ENCODE results near the gene SAMD4A. TPM values are rescaled to one million over a fixed set of nuclear protein-coding genes. Genes with fewer than 3 reads are reported as not detected.

The SAMD4A gene
- polyA plus RNA-seq, 2 of the 4 experiments (the other 2 are of a cell fraction): 3.9 to 5.4 TPM

DNA sequence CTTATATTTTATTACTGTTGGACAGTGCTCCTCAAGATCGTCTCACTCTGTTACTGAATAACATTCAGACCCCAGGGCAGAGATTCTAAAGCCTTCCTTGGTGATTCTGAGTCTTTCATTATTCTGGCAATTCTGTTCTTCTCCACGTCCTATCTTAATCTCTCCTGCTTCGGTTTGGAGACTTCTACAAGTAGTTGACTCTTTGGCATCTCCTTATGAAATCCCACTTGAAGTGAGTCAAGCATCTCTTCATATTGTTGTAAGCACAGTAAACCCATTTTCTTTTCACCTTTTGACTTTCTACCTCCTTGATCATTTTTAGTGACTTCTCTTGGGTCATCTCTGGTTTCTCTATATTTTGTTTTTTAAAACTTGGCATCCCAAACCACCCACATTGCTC lies 132.8 kb downstream of the SAMD4A start (continued):
- TF ChIP-seq EP300 (IDR thresholded peaks at IDR 0.05) (no peak), KDM5A (IDR thresholded peaks at IDR 0.05) (no peak)

DNA sequence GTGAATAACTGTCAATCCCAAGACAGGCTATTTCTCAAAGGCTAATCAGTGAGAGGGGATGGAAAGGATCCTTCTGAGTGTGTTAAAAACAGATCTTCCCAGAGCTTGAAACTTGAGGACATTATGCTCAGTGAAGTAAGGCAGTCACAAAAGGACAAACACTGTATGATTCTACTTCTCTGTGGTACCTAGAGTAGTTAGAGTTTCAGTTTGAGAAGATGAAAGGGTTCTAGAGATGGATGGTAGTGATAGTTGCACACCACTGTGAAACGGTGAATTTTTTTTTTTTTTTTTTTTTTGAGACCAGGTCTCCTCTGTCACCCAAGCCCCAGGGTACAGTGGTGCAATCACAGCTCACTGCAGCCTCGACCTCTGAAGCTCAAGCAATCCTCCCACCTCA lies 133.8 kb downstream of the SAMD4A start:
- H3K4me1 ChIP-seq: peaks cover 10% of the 10 kb centered on the region; the same call in 2 of the 3 replicates
- no peak overlapping the region for H3K27ac ChIP-seq
- FAIRE-seq: no peak
- WGBS (ENCODE audit: missing lambda C conversion rate): 59% methylated on average over 2 of the region's 2 CpGs
- no peak for DNase-seq (ENCODE audit: low read depth in 1 of 2, low spot score in 1 of 2)
- ChIA-PET CTCF (interaction anchor here (1.3 to 3.2 kb wide), 5 partner anchors 10 to 136 kb away, joined by 4 to 17 read pairs (median 13); no protein-coding TSS in a partner anchor), POLR2A (no interaction called here)
- ATAC-seq: no peak
- H3K4me3 ChIP-seq: no peak overlapping the region
- H3K4me2 ChIP-seq: no peak overlapping the region
- no peaks in the 10 kb centered on the region for H3K9me3 ChIP-seq
- TF ChIP-seq CBX2 (IDR thresholded peaks at IDR 0.05; ENCODE audit: borderline replicate concordance, low read depth): no peak
- TF ChIP-seq MAZ (IDR thresholded peaks at IDR 0.05; ENCODE audit: borderline replicate concordance, low read depth, low read length): no peak
- no peak for TF ChIP-seq KDM1A (IDR thresholded peaks at IDR 0.05; ENCODE audit: low read depth)
- TF ChIP-seq POLR2AphosphoS2 (conservative IDR thresholded peaks at IDR 0.05; ENCODE audit: low read length): no peak
- TF ChIP-seq CHD4 (IDR thresholded peaks at IDR 0.05; ENCODE audit: borderline replicate concordance): no peak
- TF ChIP-seq, protein P1, sequence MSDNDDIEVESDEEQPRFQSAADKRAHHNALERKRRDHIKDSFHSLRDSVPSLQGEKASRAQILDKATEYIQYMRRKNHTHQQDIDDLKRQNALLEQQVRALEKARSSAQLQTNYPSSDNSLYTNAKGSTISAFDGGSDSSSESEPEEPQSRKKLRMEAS (IDR thresholded peaks at IDR 0.05): no peak
- TF ChIP-seq FOSL2 (IDR thresholded peaks at IDR 0.05): no peak
- no peak for TF ChIP-seq FOSL2 (CRISPR knock-in tag; IDR thresholded peaks at IDR 0.05)

DNA sequence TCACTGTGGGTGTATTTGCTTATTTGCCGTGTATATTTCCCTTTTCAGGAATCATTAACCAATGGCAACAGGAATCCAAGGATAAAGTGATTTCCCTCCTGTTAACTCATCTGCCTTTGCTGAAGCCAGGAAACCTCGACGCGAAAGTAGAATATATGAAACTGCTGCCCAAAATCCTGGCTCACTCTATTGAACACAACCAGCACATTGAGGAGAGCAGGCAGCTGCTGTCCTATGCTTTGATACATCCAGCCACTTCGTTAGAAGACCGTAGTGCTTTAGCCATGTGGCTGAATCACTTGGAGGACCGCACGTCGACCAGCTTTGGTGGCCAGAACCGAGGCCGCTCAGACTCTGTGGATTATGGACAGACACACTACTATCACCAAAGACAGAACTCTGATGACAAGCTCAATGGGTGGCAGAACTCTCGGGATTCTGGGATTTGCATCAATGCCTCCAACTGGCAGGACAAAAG lies 135.1 kb downstream of the SAMD4A start:
- Histone ChIP-seq H3K4me2 (no peak overlapping the region), H3K4me3 (no peak overlapping the region), H3K4me1 (peaks cover 10% of the 10 kb centered on the region; the same call in 2 of the 3 replicates), H3K9me3 (no peaks in the 10 kb centered on the region), H3K27ac (no peak overlapping the region)
- ChIA-PET POLR2A (no interaction called here), CTCF (interaction anchor here (1.6 to 3.2 kb wide), 3 partner anchors 11 to 72 kb away, joined by 7 to 17 read pairs (median 13); no protein-coding TSS in a partner anchor)
- ATAC-seq (no peak), DNase-seq (ENCODE audit: low read depth in 1 of 2, low spot score in 1 of 2) (no peak), FAIRE-seq (no peak)
- 83% methylated on average over 12 of the region's 12 CpGs for WGBS (ENCODE audit: missing lambda C conversion rate)
- TF ChIP-seq MAZ (IDR thresholded peaks at IDR 0.05; ENCODE audit: borderline replicate concordance, low read depth, low read length) (no peak), HEYL (CRISPR knock-in tag; IDR thresholded peaks at IDR 0.05) (no peak), RFX5 (IDR thresholded peaks at IDR 0.05) (no peak), ZC3H11A (IDR thresholded peaks at IDR 0.05) (no peak), EP300 (IDR thresholded peaks at IDR 0.05) (no peak), KDM1A (IDR thresholded peaks at IDR 0.05; ENCODE audit: low read depth) (no peak), HDAC2 (IDR thresholded peaks at IDR 0.05) (no peak), CBX8 (IDR thresholded peaks at IDR 0.05) (no peak), FOXS1 (CRISPR knock-in tag; IDR thresholded peaks at IDR 0.05) (no peak), RCOR1 (IDR thresholded peaks at IDR 0.05; ENCODE audit: low read depth, low read length) (no peak), NR3C1 (IDR thresholded peaks at IDR 0.05) (no peak), PHF8 (IDR thresholded peaks at IDR 0.05; ENCODE audit: borderline replicate concordance, low read depth) (no peak), CHD2 (IDR thresholded peaks at IDR 0.05; ENCODE audit: low read length, partially characterized antibody) (no peak), HOXB5 (CRISPR knock-in tag; IDR thresholded peaks at IDR 0.05) (no peak)
- TF ChIP-seq, protein P2, sequence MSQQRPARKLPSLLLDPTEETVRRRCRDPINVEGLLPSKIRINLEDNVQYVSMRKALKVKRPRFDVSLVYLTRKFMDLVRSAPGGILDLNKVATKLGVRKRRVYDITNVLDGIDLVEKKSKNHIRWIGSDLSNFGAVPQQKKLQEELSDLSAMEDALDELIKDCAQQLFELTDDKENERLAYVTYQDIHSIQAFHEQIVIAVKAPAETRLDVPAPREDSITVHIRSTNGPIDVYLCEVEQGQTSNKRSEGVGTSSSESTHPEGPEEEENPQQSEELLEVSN (IDR thresholded peaks at IDR 0.05; ENCODE audit: borderline replicate concordance, low read depth): no peak
- TF ChIP-seq, protein P3, sequence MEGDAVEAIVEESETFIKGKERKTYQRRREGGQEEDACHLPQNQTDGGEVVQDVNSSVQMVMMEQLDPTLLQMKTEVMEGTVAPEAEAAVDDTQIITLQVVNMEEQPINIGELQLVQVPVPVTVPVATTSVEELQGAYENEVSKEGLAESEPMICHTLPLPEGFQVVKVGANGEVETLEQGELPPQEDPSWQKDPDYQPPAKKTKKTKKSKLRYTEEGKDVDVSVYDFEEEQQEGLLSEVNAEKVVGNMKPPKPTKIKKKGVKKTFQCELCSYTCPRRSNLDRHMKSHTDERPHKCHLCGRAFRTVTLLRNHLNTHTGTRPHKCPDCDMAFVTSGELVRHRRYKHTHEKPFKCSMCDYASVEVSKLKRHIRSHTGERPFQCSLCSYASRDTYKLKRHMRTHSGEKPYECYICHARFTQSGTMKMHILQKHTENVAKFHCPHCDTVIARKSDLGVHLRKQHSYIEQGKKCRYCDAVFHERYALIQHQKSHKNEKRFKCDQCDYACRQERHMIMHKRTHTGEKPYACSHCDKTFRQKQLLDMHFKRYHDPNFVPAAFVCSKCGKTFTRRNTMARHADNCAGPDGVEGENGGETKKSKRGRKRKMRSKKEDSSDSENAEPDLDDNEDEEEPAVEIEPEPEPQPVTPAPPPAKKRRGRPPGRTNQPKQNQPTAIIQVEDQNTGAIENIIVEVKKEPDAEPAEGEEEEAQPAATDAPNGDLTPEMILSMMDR (IDR thresholded peaks at IDR 0.05): no peak

All from A549 (cell line).